Transverse colon (tissue), 3 donors: Measurements from ENCODE around the gene AKAP1.

ENCODE experiments used
- CTCF ChIP-seq, 5 experiments: fragments of 200-600 bp in 3 of 5; fragments of 450-650 bp in 2 of 5; sonication (generic) in 3 of 5; IDR thresholded peaks; 1 replicate in 2 of 5; 2 replicates in 3 of 5; pipeline ENCODE4 v1.5.1; 2016 to 2017; ENCODE audit warnings: antibody characterized with exemption in 5 of 5, inconsistent platforms in 3 of 5, mild to moderate bottlenecking in 2 of 5, moderate library complexity in 1 of 5
- EP300 ChIP-seq: sonication (generic); formaldehyde crosslinking; IDR thresholded peaks from one replicate; pipeline ENCODE4 v1.6.1; 2017; ENCODE audit warnings: antibody characterized with exemption, low read depth

GRCh38 chr17:57110579-57111325 is 25.7 kb downstream of the AKAP1 start:
- no peak for TF ChIP-seq EP300
- no peak for TF ChIP-seq CTCF (IDR thresholded peaks at IDR 0.05)
